Kidney (tissue), 14 donors: ENCODE data around the gene NAT8L. TPM values are rescaled to one million over a fixed set of nuclear protein-coding genes. Genes with fewer than 3 reads are reported as not detected.

Source experiments
- DNase-seq, 5 donors: peaks; one replicate each; pipeline ENCODE4 v3.0.0-alpha.2; 2013 to 2020
- FAIRE-seq: peaks from 2 replicates; lab custom pipeline; 2012; peaks lifted over from hg19 to GRCh38; lab: Jason Lieb, UNC
- H3K27ac ChIP-seq, 2 donors: one replicate each; pipeline ENCODE4 v1.7.0; 2013; ENCODE audit warnings: low read depth in 2 of 2, low read length in 2 of 2, inconsistent platforms in 1 of 2
- H3K27me3 ChIP-seq: one replicate; pipeline ENCODE4 v1.7.1; 2013; ENCODE audit warnings: low read length, inconsistent platforms; ENCODE audit not compliant: control insufficient read depth, insufficient read depth
- H3K36me3 ChIP-seq, 3 donors: one replicate each; pipeline versions ENCODE4 v1.7.0 to v1.7.1; 2013; ENCODE audit warnings: low read length in 3 of 3, control low read depth in 1 of 3, inconsistent platforms in 1 of 3; ENCODE audit not compliant: insufficient read depth in 3 of 3, control insufficient read depth in 2 of 3
- H3K4me1 ChIP-seq, 3 donors: one replicate each; pipeline versions ENCODE4 v1.7.0 to v1.7.1; 2013; ENCODE audit warnings: low read length in 3 of 3, inconsistent platforms in 1 of 3, low read depth in 1 of 3; ENCODE audit not compliant: control insufficient read depth in 2 of 3, insufficient read depth in 2 of 3
- H3K4me3 ChIP-seq, 3 donors: one replicate each; pipeline versions ENCODE4 v1.7.0 to v1.8.1; 2013; ENCODE audit warnings: low read length in 3 of 3, control low read depth in 1 of 3, inconsistent platforms in 1 of 3
- H3K9ac ChIP-seq, 3 donors: one replicate each; pipeline versions ENCODE4 v1.7.0 to v1.7.1; 2013; ENCODE audit warnings: low read length in 3 of 3, control low read depth in 1 of 3, inconsistent platforms in 1 of 3
- H3K9me3 ChIP-seq, 3 donors: one replicate each; pipeline versions ENCODE4 v1.7.0 to v1.7.1; 2013; ENCODE audit warnings: low read length in 3 of 3, control low read depth in 1 of 3, inconsistent platforms in 1 of 3; ENCODE audit not compliant: control insufficient read depth in 2 of 3, insufficient read depth in 1 of 3
- CTCF ChIP-seq: IDR thresholded peaks from 3 replicates; pipeline ENCODE4 v1.5.1; 2012; ENCODE audit warnings: mild to moderate bottlenecking, moderate library complexity, borderline replicate concordance; ENCODE audit not compliant: insufficient read depth; ENCODE audit errors: extremely low read depth
- intact Hi-C: fragments of 100-400 bp; cut with DNase I; formaldehyde crosslinking; loops from one replicate; pipeline ENCODE4 v1.11.1; 2022
- polyA plus RNA-seq: library from polyadenylated mRNA; stranded (reverse); fragments of 350-450 nt; fragmentation: Illumina TruSeq; extraction: RNeasy Lipid Tissue Mini Kit (QIAGEN cat#74804); gene quantifications from one replicate; pipeline ENCODE4 v1.2.3, GENCODE V29; 2014; ENCODE audit warnings: low read depth, low replicate concordance; ENCODE audit not compliant: insufficient read depth
- total RNA-seq: library from RNA; stranded (reverse); fragmentation: NEBNext Ultra II Directional; extraction: Animal tissue kit (Norgen Biotek cat#: 25700); gene quantifications from one replicate; pipeline ENCODE4 v1.2.1, GENCODE V29; 2021
- donor health status: control.
- donor health status: control.
- donor health status: control.
- donor health status: control.
- donor health status: control.
- donor health status: DM: yes; HTN: yes; CAD: no.
- donor health status: Normal renal cell carcinoma (clear cell type).

The NAT8L gene
- total and polyA plus RNA-seq, 2 donors from 2014 or later = 2.7 to 12.5 TPM

GRCh38 chr4:2094545-2094944 is 35.4 kb downstream of the NAT8L start:
- Histone ChIP-seq H3K9me3 (peaks cover 0 to 5% (median 0%) of the 10 kb centered on the region in 3 donors), H3K27me3 (no peaks in the 10 kb centered on the region), H3K9ac (no peak overlapping the region), H3K27ac (no peak overlapping the region), H3K36me3 (no peaks in the 10 kb centered on the region), H3K4me1 (no peaks in the 10 kb centered on the region), H3K4me3 (no peak overlapping the region)
- DNase-seq (no peak), FAIRE-seq (no peak)
- TF ChIP-seq CTCF = no peak
- intact Hi-C loops = no loop called here

DNA sequence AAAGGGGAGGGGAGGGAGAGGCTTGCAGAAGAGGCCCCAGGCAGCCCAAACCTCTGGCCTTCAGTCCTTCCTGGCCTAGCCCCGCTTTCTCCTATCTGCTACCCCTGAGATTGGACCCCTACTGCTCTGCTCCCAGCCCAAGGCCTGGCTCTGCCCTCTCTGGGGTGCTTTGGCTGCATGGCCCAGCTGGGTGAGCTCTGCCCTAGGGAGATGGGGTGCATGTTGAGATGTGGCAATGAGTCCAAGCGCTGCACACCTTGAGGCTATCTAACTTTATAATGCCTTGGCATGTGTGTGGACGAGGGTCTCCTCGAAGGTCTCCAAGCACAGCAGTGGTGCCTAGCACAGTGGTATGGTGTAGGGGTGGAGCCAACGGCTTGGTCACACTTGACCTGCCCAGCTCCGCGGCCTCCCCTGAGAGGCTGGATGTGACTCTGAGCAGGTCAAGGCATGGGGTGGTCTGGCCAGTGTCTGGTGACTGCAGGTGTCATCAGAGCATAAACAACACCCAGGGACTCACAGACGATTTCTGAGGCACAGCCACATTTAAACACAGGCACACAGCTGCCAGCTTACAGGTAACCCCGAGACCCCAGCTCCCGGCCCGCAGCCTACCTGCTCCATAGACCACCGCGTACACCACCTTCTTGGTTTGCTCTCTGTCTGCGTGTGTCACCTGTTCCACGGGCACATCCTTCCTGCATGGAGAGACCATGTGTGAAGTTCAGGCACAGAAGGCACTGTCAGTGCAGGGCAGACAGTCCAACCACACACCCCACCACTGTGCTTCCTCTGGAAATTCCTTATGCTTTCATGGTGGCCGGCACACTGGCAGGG is 36.3 kb downstream of the NAT8L start:
- H3K4me1 ChIP-seq = no peaks in the 10 kb centered on the region
- intact Hi-C loops = no loop called here
- H3K9me3 ChIP-seq = peaks cover 0 to 5% (median 0%) of the 10 kb centered on the region in 3 donors
- no peak for TF ChIP-seq CTCF
- FAIRE-seq = no peak
- no peaks in the 10 kb centered on the region for H3K36me3 ChIP-seq
- DNase-seq = no peak
- no peak overlapping the region for H3K4me3 ChIP-seq
- H3K27me3 ChIP-seq = no peaks in the 10 kb centered on the region
- no peak overlapping the region for H3K9ac ChIP-seq
- H3K27ac ChIP-seq = no peak overlapping the region

DNA sequence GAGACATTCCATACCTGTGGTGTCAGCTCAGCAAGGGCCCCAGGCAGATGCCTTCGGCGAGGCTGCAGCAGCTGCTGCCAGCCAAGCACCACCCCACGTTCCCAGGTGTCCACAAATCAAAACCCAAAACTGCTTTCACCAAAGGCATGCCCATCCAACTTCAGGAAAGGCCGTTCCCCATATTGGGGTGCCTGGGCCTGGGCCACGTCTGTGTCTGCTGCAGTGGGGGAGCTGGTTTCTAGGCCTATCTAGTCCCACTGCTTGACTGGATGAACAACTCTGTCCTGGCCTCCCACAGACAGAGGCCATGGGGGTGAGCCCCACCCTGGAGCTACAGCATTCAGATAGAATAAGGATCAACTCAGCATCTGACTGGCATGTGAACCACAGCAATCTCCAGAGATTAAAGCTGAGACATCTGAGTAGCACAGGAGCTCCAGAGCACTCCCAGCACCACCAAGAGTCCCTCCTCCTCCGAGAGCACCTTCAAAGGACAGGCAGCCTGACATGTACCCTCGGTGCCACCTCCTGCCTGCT is 37.0 kb downstream of the NAT8L start:
- FAIRE-seq (no peak), DNase-seq (no peak)
- no peak overlapping the region for H3K4me3 ChIP-seq
- intact Hi-C loops = no loop called here
- H3K36me3 ChIP-seq = no peaks in the 10 kb centered on the region
- TF ChIP-seq CTCF = no peak
- no peaks in the 10 kb centered on the region for H3K4me1 ChIP-seq
- H3K9ac ChIP-seq = no peak overlapping the region
- H3K9me3 ChIP-seq = peaks cover 0 to 5% (median 0%) of the 10 kb centered on the region in 3 donors
- H3K27ac ChIP-seq = no peak overlapping the region
- H3K27me3 ChIP-seq = no peaks in the 10 kb centered on the region
